Ascending aorta (tissue), 2 donors: ENCODE data around the gene PSAPL1. TPM values are rescaled to one million over a fixed set of nuclear protein-coding genes. Genes with fewer than 3 reads are reported as not detected.

Experiments used
- DNase-seq, 2 donors: peaks; one replicate each; pipeline ENCODE4 v3.0.0-alpha.2; 2019; ENCODE audit warnings: low spot score in 2 of 2
- H3K27ac ChIP-seq, 2 donors: fragments of 200-600 bp; sonication (generic); one replicate each; pipeline ENCODE4 v1.5.1; 2016 to 2017; ENCODE audit warnings: mild to moderate bottlenecking in 1 of 2
- H3K27me3 ChIP-seq: fragments of 200-600 bp; sonication (generic); one replicate; pipeline ENCODE4 v1.5.1; 2017
- H3K36me3 ChIP-seq, 2 donors: fragments of 200-600 bp; sonication (generic); one replicate each; pipeline ENCODE4 v1.5.1; 2016
- H3K4me1 ChIP-seq, 2 donors: fragments of 200-600 bp; sonication (generic); one replicate each; pipeline ENCODE4 v1.5.1; 2016 to 2017; ENCODE audit warnings: mild to moderate bottlenecking in 1 of 2
- H3K4me3 ChIP-seq, 2 donors: fragments of 200-600 bp; sonication (generic); one replicate each; pipeline ENCODE4 v1.5.1; 2016 to 2017; ENCODE audit warnings: mild to moderate bottlenecking in 1 of 2
- H3K9me3 ChIP-seq, 2 donors: fragments of 200-600 bp; sonication (generic); one replicate each; pipeline ENCODE4 v1.5.1; 2016
- CTCF ChIP-seq, 3 experiments: fragments of 200-600 bp in 2 of 3; fragments of 450-650 bp in 1 of 3; sonication (generic) in 2 of 3; IDR thresholded peaks; one replicate each; pipeline ENCODE4 v1.5.1; 2016 to 2019; ENCODE audit warnings: antibody characterized with exemption in 3 of 3, mild to moderate bottlenecking in 1 of 3, moderate library complexity in 1 of 3
- intact Hi-C: fragments of 100-400 bp; cut with DNase I; formaldehyde crosslinking; loops from one replicate; pipeline ENCODE4 v1.15.1; 2023
- total RNA-seq: library from RNA; depleted of rRNA; stranded (reverse); fragments of >200 nt; gene quantifications from one replicate; pipeline ENCODE4 v1.1.0, GENCODE V29; 2016

The PSAPL1 gene
- total RNA-seq, 1 donor from 2014 or later: not detected

GRCh38 chr4:7416745-7417432 is 17.8 kb downstream of the PSAPL1 start:
- TF ChIP-seq CTCF (IDR thresholded peaks at IDR 0.05): no peak
- intact Hi-C loops: no loop called here
- Histone ChIP-seq H3K27me3 (no peaks in the 10 kb centered on the region), H3K36me3 (no peaks in the 10 kb centered on the region), H3K4me1 (no peaks in the 10 kb centered on the region), H3K27ac (no peak overlapping the region), H3K9me3 (no peaks in the 10 kb centered on the region), H3K4me3 (no peak overlapping the region)
- DNase-seq: peak in 1 of 2 donors; percentile 24

GRCh38 chr4:7415927-7416686 is 18.6 kb downstream of the PSAPL1 start:
- TF ChIP-seq CTCF (IDR thresholded peaks at IDR 0.05): no peak
- Histone ChIP-seq H3K4me3 (no peak overlapping the region), H3K4me1 (no peaks in the 10 kb centered on the region), H3K27ac (no peak overlapping the region), H3K36me3 (no peaks in the 10 kb centered on the region), H3K9me3 (no peaks in the 10 kb centered on the region), H3K27me3 (no peaks in the 10 kb centered on the region)
- intact Hi-C loops: no loop called here
- peak in 1 of 2 donors; percentile 51 for DNase-seq

GRCh38 chr4:7414736-7415510 is 19.8 kb downstream of the PSAPL1 start:
- intact Hi-C loops: no loop called here
- Histone ChIP-seq H3K4me1 (no peaks in the 10 kb centered on the region), H3K27ac (no peak overlapping the region), H3K9me3 (no peaks in the 10 kb centered on the region), H3K27me3 (no peaks in the 10 kb centered on the region), H3K36me3 (no peaks in the 10 kb centered on the region), H3K4me3 (no peak overlapping the region)
- DNase-seq: peak; percentile 1 to 40
- TF ChIP-seq CTCF (IDR thresholded peaks at IDR 0.05): no peak

GRCh38 chr4:7414046-7414445 is 20.7 kb downstream of the PSAPL1 start:
- Histone ChIP-seq H3K9me3 (peaks cover 1 to 5% of the 10 kb centered on the region in 2 donors), H3K27me3 (no peaks in the 10 kb centered on the region), H3K4me3 (no peak overlapping the region), H3K27ac (no peak overlapping the region), H3K4me1 (no peaks in the 10 kb centered on the region), H3K36me3 (no peaks in the 10 kb centered on the region)
- peak in 1 of 2 donors; percentile 41 for DNase-seq
- intact Hi-C loops: no loop called here
- no peak for TF ChIP-seq CTCF (IDR thresholded peaks at IDR 0.05)

- no peak for TF ChIP-seq CTCF (IDR thresholded peaks at IDR 0.05)
Measured at GRCh38 chr4:7412554-7412912, 22.2 kb downstream of the PSAPL1 start.

More at GRCh38 chr4:7412554-7412912, 22.2 kb downstream of the PSAPL1 start:
- intact Hi-C loops: no loop called here
- no peak overlapping the region for H3K27ac ChIP-seq
- no peaks in the 10 kb centered on the region for H3K27me3 ChIP-seq
- no peak overlapping the region for H3K4me3 ChIP-seq
- H3K4me1 ChIP-seq: no peaks in the 10 kb centered on the region
- H3K36me3 ChIP-seq: no peaks in the 10 kb centered on the region
- DNase-seq: peak; percentile 4 to 39
- peaks cover 14 to 16% of the 10 kb centered on the region in 2 donors for H3K9me3 ChIP-seq
